Kidney (tissue), 14 donors: ENCODE data around the gene ADIPOR2. TPM values are rescaled to one million over a fixed set of nuclear protein-coding genes. Genes with fewer than 3 reads are reported as not detected.

ENCODE experiments used
- DNase-seq, 5 donors: peaks; one replicate each; pipeline ENCODE4 v3.0.0-alpha.2; 2013 to 2020
- FAIRE-seq: peaks from 2 replicates; lab custom pipeline; 2012; peaks lifted over from hg19 to GRCh38; lab: Jason Lieb, UNC
- H3K27ac ChIP-seq, 2 donors: one replicate each; pipeline ENCODE4 v1.7.0; 2013; ENCODE audit warnings: low read depth in 2 of 2, low read length in 2 of 2, inconsistent platforms in 1 of 2
- H3K27me3 ChIP-seq: one replicate; pipeline ENCODE4 v1.7.1; 2013; ENCODE audit warnings: low read length, inconsistent platforms; ENCODE audit not compliant: control insufficient read depth, insufficient read depth
- H3K36me3 ChIP-seq, 3 donors: one replicate each; pipeline versions ENCODE4 v1.7.0 to v1.7.1; 2013; ENCODE audit warnings: low read length in 3 of 3, control low read depth in 1 of 3, inconsistent platforms in 1 of 3; ENCODE audit not compliant: insufficient read depth in 3 of 3, control insufficient read depth in 2 of 3
- H3K4me1 ChIP-seq, 3 donors: one replicate each; pipeline versions ENCODE4 v1.7.0 to v1.7.1; 2013; ENCODE audit warnings: low read length in 3 of 3, inconsistent platforms in 1 of 3, low read depth in 1 of 3; ENCODE audit not compliant: control insufficient read depth in 2 of 3, insufficient read depth in 2 of 3
- H3K4me3 ChIP-seq, 3 donors: one replicate each; pipeline versions ENCODE4 v1.7.0 to v1.8.1; 2013; ENCODE audit warnings: low read length in 3 of 3, control low read depth in 1 of 3, inconsistent platforms in 1 of 3
- H3K9ac ChIP-seq, 3 donors: one replicate each; pipeline versions ENCODE4 v1.7.0 to v1.7.1; 2013; ENCODE audit warnings: low read length in 3 of 3, control low read depth in 1 of 3, inconsistent platforms in 1 of 3
- H3K9me3 ChIP-seq, 3 donors: one replicate each; pipeline versions ENCODE4 v1.7.0 to v1.7.1; 2013; ENCODE audit warnings: low read length in 3 of 3, control low read depth in 1 of 3, inconsistent platforms in 1 of 3; ENCODE audit not compliant: control insufficient read depth in 2 of 3, insufficient read depth in 1 of 3
- intact Hi-C: fragments of 100-400 bp; cut with DNase I; formaldehyde crosslinking; loops from one replicate; pipeline ENCODE4 v1.11.1; 2022
- polyA plus RNA-seq: library from polyadenylated mRNA; stranded (reverse); fragments of 350-450 nt; fragmentation: Illumina TruSeq; extraction: RNeasy Lipid Tissue Mini Kit (QIAGEN cat#74804); gene quantifications from one replicate; pipeline ENCODE4 v1.2.3, GENCODE V29; 2014; ENCODE audit warnings: low read depth, low replicate concordance; ENCODE audit not compliant: insufficient read depth
- total RNA-seq: library from RNA; stranded (reverse); fragmentation: NEBNext Ultra II Directional; extraction: Animal tissue kit (Norgen Biotek cat#: 25700); gene quantifications from one replicate; pipeline ENCODE4 v1.2.1, GENCODE V29; 2021
- TF ChIP-seq, protein P1 (sequence below): IDR thresholded peaks from 3 replicates; pipeline ENCODE4 v1.5.1; 2012; ENCODE audit warnings: mild to moderate bottlenecking, moderate library complexity, borderline replicate concordance; ENCODE audit not compliant: insufficient read depth; ENCODE audit errors: extremely low read depth
- donor health status: control.
- donor health status: control.
- donor health status: control.
- donor health status: control.
- donor health status: control.
- donor health status: DM: yes; HTN: yes; CAD: no.
- donor health status: Normal renal cell carcinoma (clear cell type).

The ADIPOR2 gene
- total and polyA plus RNA-seq, 2 donors from 2014 or later = 26.7 to 50.0 TPM

DNA sequence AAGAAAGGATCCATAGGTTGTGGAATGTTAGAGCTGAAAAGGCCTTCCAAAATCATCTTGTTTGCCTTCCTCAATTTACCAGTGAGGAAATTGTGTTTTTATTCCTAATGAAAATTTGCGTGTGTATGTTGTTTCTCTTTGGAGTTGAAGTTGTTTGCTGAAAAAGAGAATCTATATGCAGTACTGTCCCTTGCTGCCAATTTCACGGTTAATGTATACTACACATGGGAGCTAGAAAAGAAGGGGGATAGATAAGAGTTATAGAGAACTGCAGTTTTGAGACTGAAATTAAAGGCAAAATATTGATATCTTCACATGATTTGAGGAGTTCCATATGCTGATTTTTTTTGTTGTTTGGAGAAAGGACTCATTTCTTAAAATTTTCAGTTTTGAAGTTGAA is 67.5 kb downstream of the ADIPOR2 start:
- intact Hi-C loops = no loop called here
- Histone ChIP-seq H3K9ac (no peak overlapping the region), H3K4me1 (peaks cover 0 to 6% (median 0%) of the 10 kb centered on the region in 3 donors), H3K27ac (no peak overlapping the region), H3K27me3 (no peaks in the 10 kb centered on the region), H3K4me3 (no peak overlapping the region), H3K36me3 (peaks cover 0 to 5% (median 2%) of the 10 kb centered on the region in 3 donors), H3K9me3 (no peaks in the 10 kb centered on the region)
- FAIRE-seq (no peak), DNase-seq (no peak)
- TF ChIP-seq, protein P1, sequence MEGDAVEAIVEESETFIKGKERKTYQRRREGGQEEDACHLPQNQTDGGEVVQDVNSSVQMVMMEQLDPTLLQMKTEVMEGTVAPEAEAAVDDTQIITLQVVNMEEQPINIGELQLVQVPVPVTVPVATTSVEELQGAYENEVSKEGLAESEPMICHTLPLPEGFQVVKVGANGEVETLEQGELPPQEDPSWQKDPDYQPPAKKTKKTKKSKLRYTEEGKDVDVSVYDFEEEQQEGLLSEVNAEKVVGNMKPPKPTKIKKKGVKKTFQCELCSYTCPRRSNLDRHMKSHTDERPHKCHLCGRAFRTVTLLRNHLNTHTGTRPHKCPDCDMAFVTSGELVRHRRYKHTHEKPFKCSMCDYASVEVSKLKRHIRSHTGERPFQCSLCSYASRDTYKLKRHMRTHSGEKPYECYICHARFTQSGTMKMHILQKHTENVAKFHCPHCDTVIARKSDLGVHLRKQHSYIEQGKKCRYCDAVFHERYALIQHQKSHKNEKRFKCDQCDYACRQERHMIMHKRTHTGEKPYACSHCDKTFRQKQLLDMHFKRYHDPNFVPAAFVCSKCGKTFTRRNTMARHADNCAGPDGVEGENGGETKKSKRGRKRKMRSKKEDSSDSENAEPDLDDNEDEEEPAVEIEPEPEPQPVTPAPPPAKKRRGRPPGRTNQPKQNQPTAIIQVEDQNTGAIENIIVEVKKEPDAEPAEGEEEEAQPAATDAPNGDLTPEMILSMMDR = no peak

DNA sequence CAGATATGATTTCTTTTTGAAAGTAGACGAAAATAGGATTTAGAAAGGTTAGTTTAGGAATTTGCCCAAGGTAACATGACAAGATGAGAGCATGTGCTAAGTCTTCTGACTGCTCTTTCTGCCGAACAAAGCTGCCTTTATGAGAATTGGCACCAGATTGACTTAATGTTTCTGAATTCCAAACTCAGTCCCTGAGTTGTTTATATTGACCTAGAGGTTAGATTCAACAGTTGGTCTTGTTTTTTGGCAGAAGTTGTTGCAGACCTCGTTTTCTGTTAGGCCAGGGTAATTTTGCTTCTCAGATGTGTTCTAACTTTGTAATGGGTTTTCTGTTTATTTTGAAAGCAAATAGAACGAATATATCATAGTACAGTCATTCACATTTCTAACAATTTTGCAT is 68.0 kb downstream of the ADIPOR2 start:
- Histone ChIP-seq H3K4me1 (peaks cover 0 to 5% (median 0%) of the 10 kb centered on the region in 3 donors), H3K9me3 (no peaks in the 10 kb centered on the region), H3K27me3 (no peaks in the 10 kb centered on the region), H3K36me3 (peaks cover 0 to 5% (median 2%) of the 10 kb centered on the region in 3 donors), H3K4me3 (no peak overlapping the region), H3K9ac (no peak overlapping the region), H3K27ac (no peak overlapping the region)
- FAIRE-seq (no peak), DNase-seq (no peak)
- TF ChIP-seq, protein P1 = no peak
- intact Hi-C loops = no loop called here

DNA sequence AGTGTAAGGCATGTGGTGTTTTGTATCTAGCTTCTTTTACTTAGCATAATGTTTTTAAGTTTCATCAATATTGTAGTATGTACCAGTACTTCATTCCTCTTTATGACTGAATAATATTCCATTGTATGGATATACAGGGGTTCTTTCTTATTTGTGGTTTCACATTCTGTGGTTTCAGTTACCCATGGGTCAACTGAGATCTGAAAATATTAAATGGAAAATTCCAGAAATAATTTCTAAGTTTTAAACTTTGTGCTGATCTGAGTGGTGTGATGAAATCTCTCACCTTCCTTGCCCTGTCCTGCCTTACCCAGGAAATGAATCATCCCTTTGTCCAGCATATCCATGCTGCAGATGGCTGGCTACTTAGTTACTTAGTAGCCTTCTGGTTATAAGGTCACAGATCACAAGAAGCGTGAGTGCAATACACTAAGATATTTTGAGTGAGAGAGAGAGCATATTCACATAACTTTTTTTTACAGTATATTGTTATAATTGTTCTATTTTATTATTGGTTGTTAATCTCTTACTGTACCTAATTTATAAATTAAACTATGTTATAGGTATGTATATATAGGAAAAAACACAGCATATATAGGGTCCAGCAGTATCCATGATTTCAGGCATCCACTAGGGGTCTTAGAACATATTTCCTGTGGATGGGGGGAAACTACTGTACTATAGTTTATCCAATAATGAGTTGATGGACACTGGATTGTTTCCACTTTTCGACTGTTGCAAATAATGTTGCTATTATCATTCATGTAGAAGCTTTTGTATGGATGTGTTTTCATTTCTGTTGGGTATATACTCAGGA is 69.9 kb downstream of the ADIPOR2 start:
- Histone ChIP-seq H3K4me1 (peaks cover 0 to 5% (median 0%) of the 10 kb centered on the region in 3 donors), H3K9me3 (no peaks in the 10 kb centered on the region), H3K36me3 (peaks cover 0 to 5% (median 2%) of the 10 kb centered on the region in 3 donors), H3K27me3 (no peaks in the 10 kb centered on the region), H3K4me3 (no peak overlapping the region), H3K27ac (no peak overlapping the region), H3K9ac (no peak overlapping the region)
- DNase-seq (no peak), FAIRE-seq (peak; percentile 8)
- TF ChIP-seq, protein P1 = no peak
- intact Hi-C loops = no loop called here
